HepG2 (cell line): ENCODE measurements around the gene TRMT112.

Source experiments
- ASH2L ChIP-seq: fragments of 300-600, 200-600 bp; sonication (generic); IDR thresholded peaks from 2 replicates; pipeline ENCODE4 v1.7.0; 2017; ENCODE audit warnings: low read depth, mild to moderate bottlenecking, moderate library complexity, mixed read lengths, low read length; ENCODE audit not compliant: insufficient read length
- CHCHD3 ChIP-seq: sonication (generic); formaldehyde crosslinking; IDR thresholded peaks from 2 replicates; pipeline ENCODE4 v1.8.0; 2022; ENCODE audit warnings: mild to moderate bottlenecking, missing genetic modification reagents, moderate library complexity
- ZHX2 ChIP-seq, 2 experiments: sonication (generic) in 1 of 2; formaldehyde crosslinking in 1 of 2; IDR thresholded peaks; 2 replicates each; pipeline versions ENCODE4 v1.6.1 to v1.9.0; 2014 to 2022; ENCODE audit warnings: antibody characterized with exemption in 1 of 2, borderline replicate concordance in 1 of 2, inconsistent platforms in 1 of 2, low read depth in 1 of 2, missing genetic modification reagents in 1 of 2

GRCh38 chr11:64317325-64317960 lies at the start of gene TRMT112:
- no peak for TF ChIP-seq CHCHD3 (CRISPR knock-in tag)
- TF ChIP-seq ASH2L, result peak; percentile 84
- TF ChIP-seq ZHX2 (IDR thresholded peaks at IDR 0.05; ENCODE audit: low read depth), result peak; percentile 58
- TF ChIP-seq ZHX2 (CRISPR knock-in tag; IDR thresholded peaks at IDR 0.05; ENCODE audit: borderline replicate concordance), result no peak
